HFF-Myc (cell line): ENCODE data around the gene SLC1A7.

Experiments
- DNase-seq: peaks from one replicate; pipeline ENCODE4 v3.0.0-alpha.2; 2011; ENCODE audit warnings: low read depth; ENCODE audit errors: extremely low read depth
- H3K4me3 ChIP-seq: replicated peaks from 2 replicates; pipeline ENCODE4 v1.5.1; 2011; ENCODE audit warnings: low read depth, mild to moderate bottlenecking, control low read depth, low read length
- CTCF ChIP-seq: IDR thresholded peaks from 2 replicates; pipeline ENCODE4 v1.5.1; 2012; ENCODE audit warnings: mild to moderate bottlenecking, low read depth, low read length, control low read depth; ENCODE audit errors: missing control alignments

SLC1A7 gene

GRCh38 chr1:53073868-53074311 lies 68.5 kb downstream of the SLC1A7 start:
- no peak for TF ChIP-seq CTCF
- no peak for DNase-seq
- H3K4me3 ChIP-seq: no peak overlapping the region

- no peak overlapping the region for H3K4me3 ChIP-seq
- no peak for DNase-seq
- TF ChIP-seq CTCF: no peak
Measured at GRCh38 chr1:53073287-53073686, 69.2 kb downstream of the SLC1A7 start.

GRCh38 chr1:53071915-53072314 lies 70.5 kb downstream of the SLC1A7 start:
- no peak for TF ChIP-seq CTCF
- DNase-seq: no peak

GRCh38 chr1:53071167-53071865 lies 71.1 kb downstream of the SLC1A7 start:
- TF ChIP-seq CTCF: no peak
- H3K4me3 ChIP-seq: no peak overlapping the region
- DNase-seq: no peak

More at GRCh38 chr1:53071915-53072314, 70.5 kb downstream of the SLC1A7 start:
- no peak overlapping the region for H3K4me3 ChIP-seq

GRCh38 chr1:53070621-53071020 lies 71.8 kb downstream of the SLC1A7 start:
- TF ChIP-seq CTCF: no peak
- no peak for DNase-seq
- no peak overlapping the region for H3K4me3 ChIP-seq

GRCh38 chr1:53069663-53070327 lies 72.6 kb downstream of the SLC1A7 start:
- no peak for TF ChIP-seq CTCF
- H3K4me3 ChIP-seq: no peak overlapping the region
- DNase-seq: no peak
